Embryonic facial prominence (tissue), 1 donor: ENCODE data around the gene DPYD.

Experiments
- DNase-seq: peaks from one replicate; pipeline ENCODE4 v3.0.0-alpha.2; 2016; ENCODE audit errors: extremely low spot score

DPYD gene

DNA sequence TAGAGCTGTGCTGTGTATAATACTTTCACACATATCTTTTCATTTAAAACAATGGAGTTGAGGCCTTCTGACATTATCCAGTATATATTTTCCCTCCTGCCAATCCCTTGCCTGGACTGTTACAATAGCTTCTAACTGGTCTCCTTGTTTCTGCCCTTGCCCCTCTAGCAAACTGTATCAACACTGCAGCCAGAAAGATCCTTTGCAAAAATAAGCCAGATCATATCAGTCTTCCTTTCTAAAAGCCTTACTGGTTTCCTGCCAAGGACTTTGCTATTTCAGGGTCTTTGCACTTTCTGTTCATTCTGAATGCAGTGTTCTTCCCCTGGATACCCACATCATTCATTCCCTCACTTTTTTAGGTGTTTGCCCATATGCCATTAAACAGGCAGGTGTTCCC, 829.2 kb downstream of the DPYD start:
- no peak for DNase-seq

DNA sequence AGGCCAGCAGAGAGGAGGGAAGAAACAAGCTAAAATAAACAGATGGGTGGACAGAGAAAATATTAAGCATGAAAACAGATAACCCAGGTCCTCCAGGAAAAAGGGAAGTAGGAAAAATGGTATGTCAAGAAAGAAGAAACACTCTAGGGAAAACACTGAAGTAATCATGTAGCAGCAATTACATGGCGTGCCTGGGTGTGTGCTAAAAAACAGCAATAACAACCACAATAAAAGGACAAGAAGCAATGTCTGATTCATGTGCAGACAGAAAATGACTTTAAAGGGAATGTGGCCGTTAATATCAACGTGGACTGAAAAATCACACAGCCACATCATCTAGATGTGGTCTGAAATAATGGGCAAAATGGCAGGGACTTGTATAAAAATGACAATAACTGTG, 829.6 kb downstream of the DPYD start:
- DNase-seq: no peak

DNA sequence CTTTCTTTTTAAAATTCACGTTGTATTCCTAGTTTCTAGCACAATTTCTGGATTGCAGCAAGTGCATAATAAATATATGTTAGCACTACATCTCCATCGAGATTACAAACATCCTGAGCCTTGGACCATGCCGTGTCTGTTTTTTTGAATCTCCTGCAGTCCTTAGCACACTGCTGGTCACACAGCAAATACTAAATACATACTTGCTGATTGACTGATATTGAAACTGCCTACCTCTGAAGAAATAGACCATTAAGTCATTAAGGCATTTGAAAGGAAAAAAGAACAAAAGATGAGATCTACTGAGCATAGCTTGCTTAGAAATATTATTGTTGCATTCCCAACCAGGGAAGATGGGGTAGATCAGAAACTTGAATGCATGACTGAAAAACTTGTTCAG, 830.1 kb downstream of the DPYD start:
- DNase-seq: no peak

DNA sequence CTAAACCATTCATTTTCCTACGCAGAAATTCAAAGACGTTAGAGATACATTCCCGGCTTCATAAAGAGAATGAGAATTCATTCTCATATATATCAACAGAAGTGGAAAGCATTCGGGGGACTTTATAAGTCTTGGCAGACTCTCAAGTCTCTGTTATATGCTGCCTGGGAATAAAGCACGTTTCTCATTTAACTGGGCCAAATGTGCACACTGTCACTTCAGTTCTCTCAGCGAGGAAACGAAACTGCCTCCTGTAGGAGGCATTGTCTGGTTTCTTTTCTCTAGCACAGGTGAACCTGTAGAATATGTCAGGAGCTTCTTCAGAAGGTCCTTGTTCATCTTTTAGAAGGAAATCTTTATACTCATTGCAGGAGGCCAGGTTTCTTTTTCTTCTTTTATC, 831.7 kb downstream of the DPYD start:
- no peak for DNase-seq

DNA sequence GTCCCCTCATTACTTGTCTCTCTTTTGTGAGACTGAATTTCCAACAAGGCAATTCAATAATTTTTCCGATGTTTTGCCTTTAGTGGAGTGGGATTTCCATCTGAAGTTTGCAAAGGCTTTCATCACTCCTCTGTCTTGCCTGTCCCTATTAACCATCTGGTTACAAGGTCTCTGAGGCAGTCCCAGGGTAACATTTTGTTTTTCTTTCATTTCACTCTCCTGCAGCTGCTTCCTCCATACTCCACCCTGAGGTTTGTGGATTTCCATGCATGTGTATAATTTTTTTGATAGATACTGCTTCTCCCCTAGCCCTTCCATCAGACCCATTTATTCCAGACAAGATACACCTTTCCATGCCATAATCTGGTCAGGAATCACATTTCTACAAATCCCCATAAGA, 832.4 kb downstream of the DPYD start:
- no peak for DNase-seq

DNA sequence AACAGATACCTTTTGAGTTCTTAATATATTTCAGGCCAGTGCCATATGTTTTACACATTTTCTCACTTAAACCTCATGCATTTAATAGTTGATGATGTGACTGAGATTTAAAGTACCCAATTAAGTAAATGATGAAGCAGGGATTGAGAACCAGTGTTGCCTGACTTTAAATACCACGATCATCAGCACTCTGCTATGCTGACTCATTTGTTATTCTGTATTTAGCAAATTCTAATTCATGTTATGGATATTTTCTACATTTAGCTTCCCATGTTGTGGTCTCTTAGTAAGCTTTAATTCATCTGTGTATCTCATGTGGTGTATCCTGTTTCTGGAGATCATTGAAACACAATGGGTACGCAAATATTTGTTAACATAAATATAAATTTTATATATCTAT, 836.3 kb downstream of the DPYD start:
- DNase-seq: no peak

DNA sequence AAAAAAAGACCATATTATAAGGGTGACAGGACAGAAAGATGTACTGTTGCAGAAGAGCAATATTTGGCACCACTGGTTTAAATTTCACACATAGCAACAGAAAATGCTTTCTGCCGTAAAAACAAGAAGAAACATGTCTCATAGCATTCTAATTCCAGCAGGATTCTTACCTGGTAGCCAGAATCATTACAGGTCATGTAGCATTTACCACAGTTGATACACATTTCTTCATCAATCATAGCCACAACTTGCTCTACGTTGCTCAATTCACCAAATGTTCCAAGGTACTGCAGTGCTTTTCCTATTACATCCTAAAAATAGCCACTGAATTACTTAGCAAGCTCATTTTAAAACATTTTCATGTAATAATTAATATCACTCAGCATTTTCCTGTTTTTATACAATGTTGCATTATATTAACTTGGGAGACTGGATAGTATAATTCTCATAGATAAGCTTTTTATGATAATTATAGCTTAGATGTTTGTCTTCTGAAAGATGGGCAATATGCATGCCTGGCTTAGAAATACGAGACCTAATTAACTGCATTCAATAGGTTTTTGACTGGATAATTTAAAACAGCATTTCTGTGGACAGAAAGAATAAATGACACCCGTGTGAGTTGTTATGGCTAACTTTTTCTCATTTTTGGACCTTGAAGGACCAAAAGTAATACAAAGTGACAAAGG, 838.5 kb downstream of the DPYD start:
- no peak for DNase-seq

DNA sequence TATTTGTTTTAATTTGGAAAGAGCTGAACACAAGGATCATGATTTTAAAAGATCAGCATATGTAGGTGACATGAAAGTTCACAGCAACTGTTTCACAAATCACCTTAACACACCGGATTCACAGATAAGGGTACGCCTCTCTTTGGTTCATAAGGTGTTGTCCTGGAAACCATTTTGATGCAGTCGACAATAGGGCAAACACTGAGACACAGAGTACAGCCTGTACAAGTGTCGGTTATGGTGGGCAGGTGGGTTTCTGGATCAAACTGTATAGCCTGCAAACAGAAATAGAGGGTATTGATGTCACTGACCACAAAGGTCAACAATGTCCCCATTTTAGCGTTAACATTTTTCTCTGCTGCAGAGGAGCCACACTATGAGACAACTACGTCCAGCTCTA, 842.0 kb downstream of the DPYD start:
- no peak for DNase-seq

DNA sequence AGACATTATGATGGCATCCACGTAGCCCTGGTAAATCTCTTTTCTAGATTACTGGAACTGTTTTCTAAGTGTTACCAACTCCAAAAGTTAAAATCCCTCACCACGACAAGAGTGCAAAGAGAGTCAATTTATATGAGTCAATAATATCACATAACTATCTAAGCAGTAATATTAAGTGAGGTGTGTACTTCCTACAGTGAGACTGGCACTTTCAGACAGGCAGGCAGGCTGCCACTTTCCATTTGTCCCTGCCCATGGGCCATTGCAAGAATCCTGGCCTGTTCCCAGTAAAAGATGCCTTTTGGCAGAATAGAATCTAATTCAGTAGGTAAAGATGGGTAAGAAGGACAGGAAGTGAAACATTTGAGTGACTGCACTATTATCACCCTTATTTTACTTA, 843.6 kb downstream of the DPYD start:
- DNase-seq: no peak

DNA sequence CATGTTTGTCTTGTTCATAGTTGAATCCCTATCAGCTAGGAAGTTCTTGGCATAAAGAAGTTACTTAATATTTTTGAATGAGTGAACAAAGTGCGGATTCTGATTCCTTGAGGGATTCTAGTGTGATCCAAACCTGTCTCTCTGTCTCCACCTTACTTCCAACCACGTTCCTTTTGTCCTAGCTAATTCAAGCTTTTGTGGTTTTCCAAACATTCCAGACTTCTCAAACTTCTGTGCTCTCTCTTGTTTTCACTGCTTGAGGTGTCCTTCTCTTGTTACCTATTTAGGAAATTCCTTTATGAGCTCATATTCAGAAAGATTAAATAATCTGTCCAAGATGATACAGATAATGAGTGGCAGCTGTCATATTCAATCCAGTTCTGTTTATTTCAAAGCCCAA, 846.1 kb downstream of the DPYD start:
- no peak for DNase-seq

DNA sequence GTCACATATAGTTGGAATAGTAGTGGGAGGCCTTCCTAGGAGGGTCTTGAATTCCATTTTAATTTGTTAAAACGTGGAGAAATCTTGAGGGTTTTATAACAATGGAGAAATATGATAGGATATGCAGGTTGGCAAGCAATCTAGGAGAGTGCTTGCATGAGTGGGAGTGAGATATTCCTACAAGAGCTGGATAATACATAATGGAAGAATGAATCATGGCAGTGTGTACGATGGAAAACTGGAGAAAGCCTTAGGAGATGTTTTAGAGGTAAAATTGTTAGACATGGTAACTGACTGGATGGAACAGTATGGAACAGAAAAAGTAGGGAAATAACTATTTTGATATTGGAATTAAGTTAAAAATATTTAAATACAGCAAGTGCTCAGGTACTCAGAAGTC, 846.9 kb downstream of the DPYD start:
- DNase-seq: no peak

DNA sequence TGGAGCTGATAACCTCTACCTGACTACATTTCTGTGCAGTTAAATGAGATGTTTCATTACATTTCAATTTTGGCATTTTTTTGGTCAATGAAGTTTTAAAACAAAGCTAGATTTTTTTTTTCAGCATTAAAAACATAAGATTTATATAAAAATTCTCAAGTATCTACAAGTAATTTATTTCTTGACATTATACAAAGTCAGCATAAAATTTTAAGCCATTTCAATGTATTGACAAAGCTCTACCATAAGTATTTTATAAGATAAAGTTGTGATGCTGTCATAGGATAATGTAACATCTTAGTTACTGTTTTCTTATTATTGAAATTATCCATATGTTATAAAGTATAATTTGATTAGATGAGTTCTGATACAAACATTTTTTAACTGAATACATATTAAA, 847.7 kb downstream of the DPYD start:
- DNase-seq: no peak

DNA sequence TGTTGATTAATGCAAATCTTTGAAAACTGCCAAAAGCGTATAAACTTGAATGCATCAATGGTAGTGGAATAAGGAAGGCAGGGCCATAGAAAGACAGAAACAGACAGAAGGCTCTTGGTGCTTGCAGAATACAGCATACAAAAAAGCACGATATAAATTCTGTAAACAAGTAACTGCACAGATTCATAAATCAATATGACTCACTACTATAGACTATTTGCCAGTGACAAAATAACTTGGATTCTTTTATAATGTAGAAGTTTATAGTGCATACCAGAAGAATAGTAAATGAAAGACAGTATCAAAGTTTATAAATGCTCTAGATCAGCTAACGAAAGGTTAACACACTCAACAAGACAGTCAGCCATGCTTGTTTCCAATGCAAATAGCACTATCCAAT, 849.7 kb downstream of the DPYD start:
- no peak for DNase-seq

DNA sequence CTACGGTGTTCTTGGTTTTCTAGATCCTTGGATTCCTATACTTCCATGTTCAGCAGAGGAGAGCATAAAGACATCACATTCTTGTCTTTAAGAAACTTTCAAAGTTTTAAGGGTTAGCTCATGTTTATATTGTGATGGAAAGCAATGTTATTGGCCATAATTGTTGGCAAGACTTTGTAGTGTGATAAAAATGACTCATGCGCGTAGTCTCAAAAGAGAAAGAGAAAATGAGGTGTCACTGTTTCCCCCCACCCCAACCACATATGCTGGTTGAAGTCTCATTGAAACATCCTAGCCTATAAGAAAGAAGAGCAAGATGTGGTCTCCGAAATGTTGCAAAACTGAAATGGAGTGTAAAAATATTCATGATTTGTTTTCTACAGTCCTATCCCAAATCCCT, 850.5 kb downstream of the DPYD start:
- no peak for DNase-seq

DNA sequence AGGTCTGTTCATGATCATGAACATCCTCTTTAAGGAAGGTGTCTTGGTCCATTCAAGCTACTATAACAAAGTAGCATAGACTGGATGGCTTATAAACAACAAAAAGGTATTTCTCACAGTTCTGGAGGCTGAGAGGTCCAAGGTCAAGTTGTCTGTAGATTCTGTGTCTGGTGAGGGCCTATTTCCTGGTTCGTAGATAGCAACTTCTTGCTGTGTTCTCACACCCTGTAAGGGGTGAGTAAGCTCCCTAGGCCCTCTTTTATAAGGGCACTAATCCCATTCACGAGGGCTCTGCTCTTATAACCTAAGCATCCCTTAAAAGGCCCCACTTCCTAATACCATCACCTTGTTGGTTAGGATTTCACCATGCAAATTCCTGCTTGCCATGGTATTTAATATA, 851.5 kb downstream of the DPYD start:
- DNase-seq: no peak

DNA sequence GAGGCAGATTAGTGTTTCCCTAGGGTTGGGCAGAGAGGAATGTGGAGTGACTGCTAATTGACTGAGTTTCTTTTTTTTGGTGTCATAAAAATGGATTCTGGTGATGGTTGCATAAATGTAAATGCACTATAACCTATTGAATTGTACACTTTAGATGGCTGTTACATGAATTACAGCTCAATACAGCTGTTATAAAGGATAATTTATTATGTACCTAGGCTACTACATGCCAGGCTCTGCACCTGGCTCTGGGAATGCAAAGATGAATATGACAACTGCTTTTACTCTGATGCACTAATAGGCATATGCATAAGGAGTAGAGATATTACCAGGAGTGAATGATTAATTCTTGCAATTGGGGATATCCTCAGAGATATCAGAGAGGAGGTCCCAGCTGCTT, 854.0 kb downstream of the DPYD start:
- no peak for DNase-seq

DNA sequence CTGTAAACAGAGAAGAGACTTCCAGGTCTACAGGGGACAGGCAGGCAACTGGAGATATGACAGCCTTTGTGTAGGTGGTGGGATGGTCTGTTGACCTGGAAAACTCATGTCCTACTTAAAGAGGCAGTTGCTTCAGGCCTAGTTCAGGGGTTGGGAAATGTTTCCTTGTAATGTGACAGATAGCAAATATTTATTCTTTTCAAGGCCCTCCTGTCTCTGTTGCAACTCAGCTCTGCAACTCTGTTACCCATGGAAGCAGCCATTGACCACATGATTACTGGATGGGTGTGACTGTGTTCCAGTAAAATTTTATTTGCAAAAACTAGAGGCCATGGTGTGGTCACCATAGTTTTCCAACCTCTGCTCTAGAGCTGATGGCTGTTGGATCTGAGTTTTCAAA, 857.3 kb downstream of the DPYD start:
- no peak for DNase-seq

DNA sequence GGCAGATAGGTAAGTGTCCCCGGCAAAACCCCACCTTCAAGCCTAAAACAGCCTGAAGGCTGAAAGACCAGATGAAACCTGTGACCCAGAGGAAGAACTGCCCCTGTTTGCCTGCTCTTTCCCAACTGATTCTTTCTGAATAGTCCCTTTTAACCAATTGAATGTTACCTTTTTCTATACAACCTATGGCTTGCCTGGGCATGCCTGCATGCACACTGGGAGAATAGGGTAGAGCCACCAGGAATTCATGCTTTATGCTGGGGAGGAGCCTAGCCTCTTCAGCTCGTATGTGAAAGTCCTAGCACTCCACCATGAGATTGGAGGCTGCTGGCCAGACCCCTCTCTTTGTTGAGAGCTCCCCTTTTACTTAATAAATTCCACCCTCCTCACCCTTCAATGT, 859.2 kb downstream of the DPYD start:
- DNase-seq: no peak

DNA sequence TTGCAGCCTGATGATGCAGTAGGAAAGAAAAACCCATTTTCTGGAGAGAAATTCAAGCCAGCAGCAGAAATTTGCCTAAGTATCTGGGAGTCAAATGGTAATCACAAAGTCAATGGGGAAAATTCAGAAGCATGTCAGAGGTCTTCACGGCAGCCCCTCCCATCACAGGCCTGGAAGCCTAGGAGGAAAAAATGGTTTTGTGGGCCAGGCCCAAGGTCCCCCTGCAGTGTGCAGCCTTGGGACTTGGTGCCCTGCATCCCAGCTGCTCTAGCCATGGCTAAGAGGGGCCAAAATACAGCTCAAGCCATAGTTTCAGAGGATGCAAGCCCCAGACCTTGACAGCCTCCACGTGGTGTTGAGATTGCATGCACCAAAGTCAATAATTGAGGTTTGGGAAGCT, 864.4 kb downstream of the DPYD start:
- DNase-seq: no peak

DNA sequence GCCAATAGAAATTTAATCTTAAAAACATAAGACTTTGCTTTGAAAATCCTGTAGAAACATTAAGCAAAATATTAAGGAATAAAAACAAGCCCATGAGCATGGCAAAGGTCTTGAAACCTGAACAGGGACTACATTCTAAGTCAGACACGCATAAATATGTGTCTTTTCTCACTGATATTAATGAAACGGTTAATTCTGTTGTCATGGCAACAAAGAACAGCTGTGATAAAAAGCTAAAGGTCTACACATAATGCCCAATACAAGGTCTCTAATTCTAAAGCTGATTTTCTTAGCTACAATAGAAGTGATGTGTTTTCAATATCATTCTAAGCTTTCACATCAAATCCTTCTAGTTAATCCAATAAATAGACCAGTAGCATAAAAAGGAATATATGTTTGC, 867.6 kb downstream of the DPYD start:
- no peak for DNase-seq

DNA sequence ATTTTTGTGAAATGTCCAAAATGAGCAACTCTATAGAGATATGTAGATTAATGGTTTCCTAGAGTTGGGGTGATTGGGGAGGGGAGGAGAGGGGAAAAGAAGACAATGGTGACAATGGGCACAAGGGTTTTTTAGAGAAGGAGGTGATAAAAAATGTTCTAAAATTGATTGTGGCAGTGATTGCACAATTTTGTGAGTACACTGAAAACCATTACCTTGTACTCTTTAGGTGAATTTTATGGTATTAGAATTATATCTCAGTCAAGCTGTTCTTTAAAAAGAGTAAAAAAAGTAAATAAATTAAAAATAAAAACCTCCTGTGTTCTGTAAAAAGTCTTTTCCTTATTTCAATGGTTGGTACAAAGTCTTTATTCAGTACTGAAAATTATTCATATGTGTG, 869.0 kb downstream of the DPYD start:
- no peak for DNase-seq

DNA sequence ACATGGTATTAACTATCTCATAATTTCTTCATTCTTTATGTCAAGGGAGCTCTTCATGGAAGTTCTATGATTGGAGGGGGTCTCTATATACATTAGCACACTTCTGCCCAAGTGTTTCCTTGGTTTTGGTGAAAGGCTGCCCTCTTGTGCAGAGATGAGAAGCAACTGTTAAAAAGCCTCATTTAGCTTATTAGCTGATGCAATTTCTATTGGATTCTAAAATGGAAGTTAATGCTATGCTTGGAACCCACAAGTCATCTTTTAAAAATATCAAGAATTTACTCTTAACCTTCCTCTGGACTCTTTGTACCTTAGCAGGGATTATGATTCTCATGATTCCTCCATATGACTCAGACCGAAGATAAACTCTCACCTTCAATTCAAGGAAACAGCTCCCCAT, 870.3 kb downstream of the DPYD start:
- no peak for DNase-seq

DNA sequence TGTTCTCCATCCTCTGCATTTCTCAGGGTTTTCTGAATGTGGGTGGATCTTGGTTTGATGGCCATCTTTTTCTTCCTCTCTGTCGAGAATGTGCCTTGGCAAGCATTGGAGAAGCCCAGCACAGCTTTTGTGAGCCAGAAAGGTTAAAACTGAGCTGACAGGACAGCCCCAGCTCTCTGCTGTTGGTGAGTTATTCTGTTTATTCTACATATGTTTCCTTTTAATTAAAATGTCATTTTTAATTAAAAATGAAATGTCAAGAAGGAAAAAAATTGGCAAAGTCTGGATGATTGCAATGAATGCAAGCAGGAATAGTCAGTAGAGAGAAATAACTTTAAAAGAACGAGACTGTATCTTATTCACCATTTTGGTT, 873.4 kb downstream of the DPYD start:
- no peak for DNase-seq

DNA sequence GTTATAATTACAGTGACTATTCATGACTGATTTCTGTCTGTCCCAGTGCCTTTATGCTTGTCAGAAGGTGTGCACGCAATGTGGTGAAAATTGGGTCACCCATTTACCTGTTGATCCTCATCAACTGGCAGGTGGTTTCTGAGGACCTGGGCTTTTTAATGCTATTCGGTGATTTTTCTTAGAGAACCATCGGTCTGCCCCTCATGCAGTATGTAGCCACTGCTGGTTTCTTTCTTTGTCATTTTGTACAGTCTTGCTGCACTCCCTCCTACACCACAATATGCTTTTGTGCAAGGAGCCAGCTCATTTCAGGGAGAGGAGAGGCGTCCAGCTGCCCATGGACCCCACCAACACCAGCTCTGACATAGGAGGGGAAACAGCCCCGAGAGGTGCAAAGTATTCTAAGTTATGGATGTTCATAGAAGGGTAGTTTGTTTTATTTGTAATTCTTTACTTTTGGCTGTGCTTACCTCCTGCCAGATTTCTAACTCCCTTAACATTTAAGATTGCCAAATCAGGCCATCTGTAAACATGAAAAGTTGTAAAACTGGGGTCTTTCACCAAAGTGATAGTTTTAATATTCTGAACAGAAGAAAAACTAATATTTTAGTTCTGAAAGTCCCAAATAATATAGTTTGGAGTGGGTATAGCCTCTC, 873.9 kb downstream of the DPYD start:
- no peak for DNase-seq
